T-helper 9 cell (primary cell): ENCODE results near the gene BRIP1.

Source experiments
- DNase-seq: peaks from one replicate; pipeline ENCODE4 v3.0.0-alpha.2; 2020

BRIP1 gene

GRCh38 chr17:61658183-61658582, 205.1 kb downstream of the BRIP1 start:
- DNase-seq: no peak

- DNase-seq: no peak
Measured at GRCh38 chr17:61657338-61657737, 206.0 kb downstream of the BRIP1 start.

- DNase-seq: no peak
Measured at GRCh38 chr17:61656721-61657217, 206.6 kb downstream of the BRIP1 start.

- no peak for DNase-seq
Measured at GRCh38 chr17:61650749-61651148, 212.6 kb downstream of the BRIP1 start.

- DNase-seq: no peak
Measured at GRCh38 chr17:61648587-61648986, 214.7 kb downstream of the BRIP1 start.

- DNase-seq: no peak
Measured at GRCh38 chr17:61647047-61647446, 216.3 kb downstream of the BRIP1 start.

GRCh38 chr17:61646482-61646881, 216.8 kb downstream of the BRIP1 start:
- no peak for DNase-seq

- no peak for DNase-seq
Measured at GRCh38 chr17:61645920-61646319, 217.4 kb downstream of the BRIP1 start.

- no peak for DNase-seq
Measured at GRCh38 chr17:61644800-61645774, 218.2 kb downstream of the BRIP1 start.

GRCh38 chr17:61642768-61643167, 220.6 kb downstream of the BRIP1 start:
- no peak for DNase-seq

- DNase-seq: no peak
Measured at GRCh38 chr17:61641715-61642114, 221.6 kb downstream of the BRIP1 start.

- DNase-seq: no peak
Measured at GRCh38 chr17:61641084-61641483, 222.2 kb downstream of the BRIP1 start.

- DNase-seq: no peak
Measured at GRCh38 chr17:61639818-61640217, 223.5 kb downstream of the BRIP1 start.

GRCh38 chr17:61638087-61638486, 225.2 kb downstream of the BRIP1 start:
- no peak for DNase-seq

GRCh38 chr17:61635913-61636432, 227.4 kb downstream of the BRIP1 start:
- peak; percentile 25 for DNase-seq

- no peak for DNase-seq
Measured at GRCh38 chr17:61634942-61635538, 228.3 kb downstream of the BRIP1 start.

- DNase-seq: no peak
Measured at GRCh38 chr17:61634011-61634539, 229.3 kb downstream of the BRIP1 start.

GRCh38 chr17:61632826-61633225, 230.5 kb downstream of the BRIP1 start:
- DNase-seq: no peak

GRCh38 chr17:61631800-61632199, 231.5 kb downstream of the BRIP1 start:
- no peak for DNase-seq
